Epithelial cell of proximal tubule (primary cell): ENCODE results near the gene CXXC5. TPM values are rescaled to one million over a fixed set of nuclear protein-coding genes. Genes with fewer than 3 reads are reported as not detected.

Source experiments
- DNase-seq: peaks from one replicate; pipeline ENCODE4 v3.0.0-alpha.2; 2011; ENCODE audit warnings: low read depth
- H3K4me3 ChIP-seq: 2 replicates; pipeline ENCODE4 v1.5.1; 2011; ENCODE audit warnings: low read depth, mild to moderate bottlenecking, low read length
- total RNA-seq: library from RNA; depleted of rRNA; stranded (reverse); fragments of >200 nt; gene quantifications from 2 replicates; pipeline ENCODE4 v1.2.3, GENCODE V29; 2015
- TF ChIP-seq, protein P1 (sequence below): conservative IDR thresholded peaks from 2 replicates; pipeline ENCODE4 v1.5.1; 2012; ENCODE audit warnings: low read depth, mild to moderate bottlenecking, low read length

CXXC5 gene
- total RNA-seq, 1 donor from 2014 or later: 56.4 TPM

DNA sequence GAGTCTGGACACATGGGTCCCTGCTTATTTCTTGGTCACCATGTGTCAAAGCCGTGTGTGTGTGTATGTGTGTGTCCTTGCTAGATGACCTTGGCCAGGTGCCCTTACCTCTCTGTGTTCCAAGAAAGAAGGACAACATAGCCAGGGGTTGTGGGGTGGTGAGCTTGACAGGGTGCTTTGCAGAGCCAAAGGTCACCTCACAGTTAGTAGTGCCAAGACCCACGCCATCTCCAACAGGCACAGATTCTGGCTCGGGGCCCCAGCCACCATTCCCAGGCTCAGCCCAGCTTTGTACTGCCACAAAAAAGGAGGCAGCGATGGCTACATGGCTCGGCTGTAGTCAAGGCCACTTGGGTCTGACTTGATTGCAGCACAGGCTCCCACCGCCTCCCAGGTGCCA lies 39.5 kb downstream of the CXXC5 start:
- TF ChIP-seq, protein P1, sequence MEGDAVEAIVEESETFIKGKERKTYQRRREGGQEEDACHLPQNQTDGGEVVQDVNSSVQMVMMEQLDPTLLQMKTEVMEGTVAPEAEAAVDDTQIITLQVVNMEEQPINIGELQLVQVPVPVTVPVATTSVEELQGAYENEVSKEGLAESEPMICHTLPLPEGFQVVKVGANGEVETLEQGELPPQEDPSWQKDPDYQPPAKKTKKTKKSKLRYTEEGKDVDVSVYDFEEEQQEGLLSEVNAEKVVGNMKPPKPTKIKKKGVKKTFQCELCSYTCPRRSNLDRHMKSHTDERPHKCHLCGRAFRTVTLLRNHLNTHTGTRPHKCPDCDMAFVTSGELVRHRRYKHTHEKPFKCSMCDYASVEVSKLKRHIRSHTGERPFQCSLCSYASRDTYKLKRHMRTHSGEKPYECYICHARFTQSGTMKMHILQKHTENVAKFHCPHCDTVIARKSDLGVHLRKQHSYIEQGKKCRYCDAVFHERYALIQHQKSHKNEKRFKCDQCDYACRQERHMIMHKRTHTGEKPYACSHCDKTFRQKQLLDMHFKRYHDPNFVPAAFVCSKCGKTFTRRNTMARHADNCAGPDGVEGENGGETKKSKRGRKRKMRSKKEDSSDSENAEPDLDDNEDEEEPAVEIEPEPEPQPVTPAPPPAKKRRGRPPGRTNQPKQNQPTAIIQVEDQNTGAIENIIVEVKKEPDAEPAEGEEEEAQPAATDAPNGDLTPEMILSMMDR: no peak
- DNase-seq: no peak
- H3K4me3 ChIP-seq: no peak overlapping the region

DNA sequence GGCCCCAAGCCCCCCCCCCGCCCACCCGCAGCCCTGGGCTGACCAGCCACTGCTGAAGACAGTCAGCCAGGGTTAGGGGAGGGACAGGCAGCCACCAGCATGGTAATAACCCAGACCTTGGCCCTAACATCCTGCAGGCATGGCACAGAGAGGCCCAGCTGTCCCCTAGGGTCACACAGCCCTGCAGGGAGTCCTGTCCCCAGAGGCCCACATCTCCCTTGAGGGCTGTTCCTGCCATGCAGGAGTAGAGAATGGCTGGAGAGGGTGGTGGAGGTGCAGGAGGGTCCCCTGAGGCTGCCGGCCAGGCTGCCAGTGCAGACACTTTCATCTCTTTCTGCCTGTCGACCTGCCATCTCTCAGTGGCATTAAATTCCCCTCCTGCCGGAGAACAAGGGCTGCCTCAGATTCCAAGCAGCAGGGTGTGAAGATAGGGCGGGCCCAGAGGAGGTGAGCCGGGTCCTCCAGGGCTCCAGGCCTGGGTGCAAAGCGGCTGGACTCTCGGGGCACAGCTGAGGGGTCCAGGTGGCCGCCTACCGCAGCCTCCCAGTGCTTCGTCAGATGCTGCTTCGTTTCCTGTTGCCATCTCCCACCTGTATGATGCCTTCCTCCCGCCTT lies 40.0 kb downstream of the CXXC5 start:
- no peak for DNase-seq
- H3K4me3 ChIP-seq: no peak overlapping the region
- TF ChIP-seq, protein P1: no peak

DNA sequence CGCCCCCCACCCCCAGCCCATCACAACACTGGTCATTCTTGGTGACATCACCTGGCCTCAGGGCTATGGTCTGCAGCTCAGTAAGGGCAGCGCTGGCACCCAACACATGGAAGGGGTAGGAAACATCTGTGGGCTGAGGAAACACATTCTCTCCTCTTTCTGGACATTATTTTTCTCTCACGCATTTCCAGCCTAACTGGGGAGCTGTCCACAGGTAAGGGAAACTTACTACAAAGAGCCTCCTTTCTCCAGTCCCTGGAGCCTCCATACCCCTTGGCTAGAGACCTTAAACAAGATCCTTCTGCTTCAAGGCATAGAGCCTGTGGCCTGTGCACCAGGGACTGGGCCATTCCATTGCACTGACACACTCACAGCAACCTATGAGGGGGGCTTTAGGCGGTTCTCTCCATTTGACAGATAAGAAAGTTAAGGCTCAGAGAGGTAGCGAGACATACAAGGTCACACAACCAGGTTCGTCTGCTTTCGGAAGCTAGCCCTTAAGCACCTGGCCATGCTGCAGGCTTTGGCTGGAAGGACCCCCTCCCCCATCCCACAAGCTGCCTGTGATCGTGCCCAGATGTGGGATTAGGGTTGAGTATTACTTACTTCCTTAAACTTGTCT lies 40.7 kb downstream of the CXXC5 start:
- H3K4me3 ChIP-seq: no peak overlapping the region
- TF ChIP-seq, protein P1: no peak
- DNase-seq: no peak

DNA sequence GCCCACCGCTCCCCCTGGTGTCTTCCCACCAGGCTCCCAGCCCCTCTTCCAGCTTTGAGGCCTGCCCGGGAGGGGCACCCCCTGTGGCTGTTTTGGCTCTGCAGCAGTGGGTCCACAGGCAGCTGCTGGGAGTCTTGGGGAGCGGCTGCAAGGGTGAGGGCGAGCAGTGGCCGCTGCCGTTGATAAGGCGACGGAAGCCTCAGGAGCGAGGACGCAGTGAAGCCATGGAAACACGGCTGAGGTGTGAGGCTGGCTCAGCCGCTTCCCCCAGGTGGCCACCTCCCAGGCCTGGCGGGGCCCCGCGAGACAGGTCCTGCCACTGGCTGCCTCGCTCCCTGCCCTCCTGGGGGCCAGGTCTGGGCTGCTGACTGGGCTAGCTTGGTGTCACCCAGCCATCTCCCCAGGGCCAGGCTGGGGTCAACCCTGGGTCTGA lies 41.5 kb downstream of the CXXC5 start:
- H3K4me3 ChIP-seq: no peak overlapping the region
- TF ChIP-seq, protein P1: peak; percentile 15
- DNase-seq: no peak

DNA sequence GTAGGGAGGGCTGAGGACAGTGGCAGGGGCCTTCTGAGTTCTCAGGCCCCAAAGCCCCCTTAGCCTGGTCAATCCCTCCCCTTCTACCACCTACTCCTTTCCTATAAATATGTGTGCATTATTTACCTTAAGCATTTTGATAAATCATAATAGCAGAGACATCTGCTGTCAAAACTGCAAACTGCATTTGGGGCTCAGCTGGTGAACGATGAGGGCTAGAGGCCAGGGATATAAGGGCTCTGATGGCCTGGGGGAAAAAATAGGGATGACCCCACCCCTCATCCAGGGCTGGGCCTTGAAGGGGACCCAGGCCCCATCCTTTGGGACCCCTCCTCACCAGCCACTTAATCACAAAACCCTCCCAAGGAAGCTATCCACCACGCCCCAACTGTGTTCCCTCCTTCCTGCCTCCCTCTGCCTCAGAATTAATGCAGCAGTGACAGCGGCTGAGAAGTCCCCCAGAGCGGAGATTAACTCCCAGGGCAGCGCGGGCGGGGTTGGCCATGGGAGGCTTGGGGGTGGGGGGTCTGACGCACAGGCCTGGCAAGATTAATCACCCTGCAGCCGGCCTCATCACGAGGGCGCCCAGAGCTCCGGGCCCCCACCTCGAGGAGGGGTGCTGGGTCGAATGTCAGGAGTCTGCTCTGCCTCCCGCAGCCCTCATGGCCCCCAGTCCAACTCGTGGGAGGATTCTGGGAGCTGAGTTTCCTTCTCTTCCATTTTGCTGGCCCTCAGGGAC lies 42.1 kb downstream of the CXXC5 start:
- TF ChIP-seq, protein P1: peak; percentile 52
- no peak for DNase-seq
- H3K4me3 ChIP-seq: no peak overlapping the region

DNA sequence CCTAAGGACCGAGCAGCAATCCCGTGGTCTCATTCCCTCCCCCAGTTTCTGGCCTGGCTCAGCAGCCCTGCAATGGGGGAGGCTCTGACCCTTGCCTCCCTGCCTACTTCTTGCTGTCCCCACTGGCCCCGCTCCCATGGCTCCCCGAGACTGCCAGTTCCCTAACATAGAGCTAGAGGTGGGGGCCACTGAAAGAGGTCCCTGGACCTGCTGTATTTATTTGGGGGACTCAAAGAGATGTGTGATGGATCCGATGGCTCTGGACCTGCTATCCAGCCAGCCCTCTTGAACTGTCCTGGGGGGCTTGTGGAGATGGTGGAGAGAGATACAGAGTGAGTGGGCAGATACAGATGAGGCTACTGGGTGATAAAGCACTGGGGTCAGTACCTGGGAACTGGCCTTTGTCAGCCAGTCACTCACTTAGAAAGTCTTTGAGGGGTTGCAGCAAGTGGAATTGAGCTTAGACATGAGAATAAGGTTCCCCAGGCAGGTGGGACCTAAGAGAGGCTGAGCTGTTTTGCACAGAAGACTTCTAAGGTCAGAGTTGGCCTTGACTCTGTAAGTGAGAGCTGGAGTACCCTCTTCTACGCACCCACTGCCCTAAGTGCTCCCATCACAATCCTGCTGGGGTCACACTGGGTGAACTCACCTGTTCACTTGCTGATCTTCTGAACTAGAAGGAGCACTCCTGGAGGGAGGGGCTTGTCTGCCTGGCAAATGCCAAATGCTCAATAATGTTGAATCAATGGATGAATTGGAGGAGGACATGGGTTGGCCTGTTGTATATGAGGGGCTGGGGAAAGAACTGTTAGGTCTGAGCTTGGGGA lies 42.9 kb downstream of the CXXC5 start:
- no peak for DNase-seq
- no peak overlapping the region for H3K4me3 ChIP-seq
- TF ChIP-seq, protein P1: no peak
